Measurements from ENCODE around the gene ZC3H12D. TPM values are rescaled to one million over a fixed set of nuclear protein-coding genes. Genes with fewer than 3 reads are reported as not detected.
"Not testable (repeated sequence)": the region's sequence is repeated elsewhere in the genome, so short reads cannot be mapped to it uniquely, and the experiment has no call there.

The ZC3H12D gene
- polyA plus RNA-seq, 4 donors: 0.20 to 0.55 (median 0.25) TPM

DNA sequence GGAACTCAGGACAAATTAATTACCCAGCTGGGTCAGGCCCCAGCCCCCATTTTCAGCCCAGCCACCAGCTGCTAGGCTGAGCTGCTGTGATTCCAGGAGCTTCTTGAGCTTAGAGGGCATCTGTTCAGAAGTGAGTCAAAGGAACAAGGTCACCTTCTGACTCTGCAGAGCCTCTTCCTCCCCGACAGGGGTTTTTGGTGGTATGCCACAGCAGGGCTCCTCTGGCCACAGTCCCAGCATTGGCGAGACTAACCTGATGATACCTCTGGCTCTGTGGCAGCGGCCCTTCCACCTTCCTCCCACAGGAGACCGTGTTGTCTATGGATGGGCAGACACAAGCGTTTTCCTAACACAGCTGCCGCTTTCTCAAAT lies 39.7 kb downstream of the ZC3H12D start:
- DNase-seq (ENCODE audit: low read depth in 4 of 4, low spot score in 3 of 4): no peak

- not testable (repeated sequence) for DNase-seq (ENCODE audit: low read depth in 4 of 4, low spot score in 3 of 4)
These were observed 40.3 kb downstream of the ZC3H12D start for GRCh38 chr6:149444360-149445094.

- no peak for DNase-seq (ENCODE audit: low read depth in 4 of 4, low spot score in 3 of 4)
These were observed 41.2 kb downstream of the ZC3H12D start for GRCh38 chr6:149443411-149444181.

DNA sequence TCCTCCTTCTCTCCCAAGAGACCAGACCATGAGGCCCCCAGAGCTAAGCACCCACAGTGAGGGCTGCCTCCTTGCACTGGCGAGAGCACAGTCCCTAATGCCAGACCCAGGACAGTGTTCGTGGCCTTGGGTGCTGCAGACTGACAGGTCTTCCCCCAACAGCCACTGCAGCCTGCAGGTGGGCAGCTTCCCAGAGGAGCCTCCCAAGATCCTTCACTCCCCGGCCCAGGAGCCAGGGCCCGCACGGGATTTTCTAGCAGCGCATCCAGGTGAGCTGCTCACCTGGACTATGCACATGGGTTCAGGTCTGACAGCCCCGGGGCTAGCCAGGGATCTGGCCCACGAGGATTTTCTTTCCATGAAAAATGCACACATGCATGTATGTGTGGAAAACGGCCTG lies 43.1 kb downstream of the ZC3H12D start:
- no peak for DNase-seq (ENCODE audit: low read depth in 4 of 4, low spot score in 3 of 4)

- DNase-seq (ENCODE audit: low read depth in 4 of 4, low spot score in 3 of 4): no peak
These were observed 43.8 kb downstream of the ZC3H12D start for GRCh38 chr6:149440735-149441671.

GRCh38 chr6:149439626-149440025 lies 45.2 kb downstream of the ZC3H12D start:
- DNase-seq (ENCODE audit: low read depth in 4 of 4, low spot score in 3 of 4): no peak

DNA sequence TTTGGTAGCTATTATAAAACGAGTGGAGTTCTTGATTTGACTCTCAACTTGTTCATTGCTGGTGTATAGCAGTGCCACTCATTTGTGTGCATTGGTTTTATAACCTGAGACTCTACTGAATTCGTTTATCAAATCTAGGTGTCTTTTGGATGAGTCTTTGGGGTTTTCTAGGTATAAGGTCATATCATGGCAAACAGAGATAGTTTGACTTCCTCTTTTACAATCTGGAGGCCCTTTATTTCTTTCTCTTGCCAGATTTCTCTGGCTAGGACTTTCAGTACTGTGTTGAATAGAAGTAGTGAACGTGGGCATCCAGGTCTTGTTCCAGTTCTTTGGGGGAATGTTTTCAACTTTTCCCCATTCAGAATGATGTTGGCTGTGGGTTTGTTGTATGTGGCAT lies 46.0 kb downstream of the ZC3H12D start:
- DNase-seq (ENCODE audit: low read depth in 4 of 4, low spot score in 3 of 4): no peak

DNA sequence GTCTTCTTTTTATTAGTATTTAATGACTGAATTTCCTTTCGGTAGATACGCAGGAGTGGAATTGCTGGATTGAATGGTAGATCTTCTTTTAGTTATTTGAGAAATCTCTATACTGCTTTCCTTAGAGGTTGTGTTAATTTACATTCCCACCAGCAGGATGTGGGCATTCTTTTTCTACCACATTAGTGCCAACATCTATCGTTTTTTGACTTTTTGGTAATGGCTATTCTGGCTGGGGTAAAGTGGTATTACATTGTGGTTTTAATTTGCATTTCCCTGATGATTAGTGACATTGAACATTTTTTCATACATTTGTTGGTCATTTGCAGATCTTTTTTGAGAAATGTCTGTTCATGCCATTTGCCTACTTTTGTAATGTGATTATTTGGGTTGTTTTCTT lies 47.6 kb downstream of the ZC3H12D start:
- DNase-seq (ENCODE audit: low read depth in 4 of 4, low spot score in 3 of 4): no peak

DNA sequence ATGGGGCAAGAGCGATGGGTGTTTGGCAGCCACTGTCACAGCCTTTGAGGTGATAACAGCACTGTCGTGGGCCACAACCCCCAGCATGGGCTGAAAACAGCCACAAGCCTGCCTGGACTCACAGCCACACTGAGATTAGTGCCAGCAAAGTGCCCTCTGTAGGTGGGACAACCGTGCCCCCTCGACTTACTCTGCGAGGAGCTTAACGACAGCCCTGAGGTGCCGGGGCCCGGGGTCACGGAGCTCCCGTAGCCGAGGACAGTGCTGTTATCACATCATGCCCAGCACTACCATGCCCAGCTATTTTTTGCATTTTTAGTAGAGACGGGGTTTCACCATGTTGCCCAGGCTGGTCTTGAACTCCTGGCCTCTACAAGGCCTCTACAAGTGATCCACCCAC lies 48.2 kb downstream of the ZC3H12D start:
- no peak for DNase-seq (ENCODE audit: low read depth in 4 of 4, low spot score in 3 of 4)

DNA sequence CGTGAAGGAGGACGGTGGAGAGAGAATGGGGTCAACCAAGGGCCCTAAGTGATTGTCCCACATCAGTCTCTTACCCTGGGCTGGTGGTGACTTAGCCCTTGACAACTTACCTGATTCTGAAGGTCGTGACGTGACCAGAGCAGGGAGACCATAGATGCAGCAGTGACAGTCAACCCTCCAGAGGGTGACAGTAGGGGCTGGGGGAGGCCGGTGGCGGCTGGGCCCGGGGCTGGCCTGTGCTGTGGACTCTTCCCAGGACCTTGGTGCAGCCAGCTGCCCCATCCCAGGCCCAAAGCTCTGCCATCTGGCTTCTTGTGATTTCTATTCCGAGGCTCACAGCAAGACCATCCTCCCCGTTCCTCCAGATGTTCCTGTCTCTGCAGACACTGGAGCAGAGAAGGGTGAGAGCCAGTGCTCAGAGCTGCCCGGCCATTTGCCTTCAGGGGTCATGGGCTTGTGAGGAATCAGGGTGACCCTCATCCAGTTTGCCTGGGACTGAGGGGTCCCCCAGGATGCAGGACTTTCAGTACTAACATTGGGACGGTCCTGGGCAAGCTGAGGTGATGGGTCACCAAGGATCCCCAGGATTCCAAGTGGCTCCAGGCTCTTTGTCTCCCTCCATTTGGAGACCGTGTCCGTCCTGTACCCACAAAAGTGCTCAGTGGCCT lies 48.8 kb downstream of the ZC3H12D start:
- DNase-seq (ENCODE audit: low read depth in 4 of 4, low spot score in 3 of 4): no peak

DNA sequence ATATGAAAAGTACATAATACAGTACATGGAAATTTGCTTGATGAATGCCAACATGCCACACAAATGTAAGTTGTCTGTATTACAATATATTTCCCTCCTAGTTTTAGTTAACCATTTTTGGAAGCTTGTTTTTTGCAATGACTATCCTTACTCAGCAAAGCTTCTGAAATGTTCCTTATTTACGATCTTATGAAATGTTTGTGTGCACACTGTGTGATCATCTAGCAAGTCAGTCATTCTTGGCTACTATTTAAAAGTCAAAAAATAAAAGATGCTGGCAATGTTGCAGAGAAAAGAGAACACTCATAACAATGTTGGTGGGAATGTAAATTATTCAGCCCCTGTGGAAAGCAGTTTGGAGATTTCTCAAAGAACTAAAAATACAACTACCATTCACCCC lies 50.9 kb downstream of the ZC3H12D start:
- DNase-seq (ENCODE audit: low read depth in 4 of 4, low spot score in 3 of 4): no peak

DNA sequence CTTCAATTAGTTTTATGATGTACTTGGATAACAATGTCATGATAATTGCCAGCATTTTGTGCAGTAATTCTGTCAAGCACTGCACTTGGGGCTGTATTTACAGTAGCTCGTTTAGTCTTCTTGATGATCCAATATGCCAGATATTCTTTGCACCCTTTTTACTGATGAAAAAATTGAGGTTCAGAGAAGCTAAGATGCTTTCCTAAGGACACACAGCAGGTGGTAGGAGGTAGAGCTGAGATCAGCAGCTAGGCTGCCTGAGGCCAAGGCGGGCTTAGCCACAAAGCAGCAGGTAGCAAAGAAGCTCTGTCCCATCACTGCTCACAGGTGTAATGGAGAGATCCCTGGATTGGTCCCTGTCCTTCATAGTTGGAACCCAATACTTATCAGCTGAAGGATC lies 51.4 kb downstream of the ZC3H12D start:
- no peak for DNase-seq (ENCODE audit: low read depth in 4 of 4, low spot score in 3 of 4)

DNA sequence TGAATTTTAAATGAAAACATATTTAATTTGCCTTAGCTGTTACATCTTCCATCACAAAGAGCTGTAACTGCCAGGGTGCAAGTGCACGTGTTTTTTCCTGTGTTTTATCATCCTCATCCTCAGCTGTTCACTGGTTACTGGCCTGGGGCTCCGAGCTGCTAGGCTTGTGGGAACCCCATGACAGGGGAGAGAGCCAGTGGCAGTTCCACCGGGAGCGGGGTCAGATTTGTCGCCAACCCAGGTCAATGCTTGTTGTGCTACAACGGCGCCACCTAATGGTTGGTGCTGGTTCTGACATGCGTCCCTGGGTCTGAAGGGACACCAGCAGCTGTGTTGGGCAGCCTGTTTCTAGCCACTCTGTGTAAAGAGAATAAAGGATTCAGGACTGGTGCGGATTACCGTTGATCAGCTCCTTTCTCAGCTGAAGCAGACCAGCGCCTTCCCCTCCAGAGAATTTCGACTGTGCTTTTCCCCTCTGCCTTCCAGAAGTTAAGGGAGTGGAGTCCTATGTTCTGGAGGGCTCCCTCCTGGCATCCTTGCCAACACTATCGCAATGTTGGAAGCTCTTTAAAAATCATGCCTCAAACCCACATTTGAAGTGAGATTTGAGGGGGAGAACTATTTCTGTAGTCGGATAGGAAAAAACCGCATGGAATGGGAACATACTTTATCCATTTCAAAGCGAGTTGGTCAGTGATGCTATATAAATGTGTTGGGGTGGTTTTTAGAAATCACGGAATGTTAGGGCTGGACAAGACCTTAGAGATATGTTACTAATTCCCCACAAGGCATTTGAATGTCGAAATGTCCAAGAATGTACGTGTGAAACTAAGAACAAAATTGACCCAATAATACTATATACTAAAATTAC lies 52.7 kb downstream of the ZC3H12D start:
- peak in 3 of 4 donors; percentile 65 to 78 (median 68) for DNase-seq (ENCODE audit: low read depth in 4 of 4, low spot score in 3 of 4)

GRCh38 chr6:149429427-149430360 lies 55.1 kb downstream of the ZC3H12D start:
- DNase-seq (ENCODE audit: low read depth in 4 of 4, low spot score in 3 of 4): no peak

DNA sequence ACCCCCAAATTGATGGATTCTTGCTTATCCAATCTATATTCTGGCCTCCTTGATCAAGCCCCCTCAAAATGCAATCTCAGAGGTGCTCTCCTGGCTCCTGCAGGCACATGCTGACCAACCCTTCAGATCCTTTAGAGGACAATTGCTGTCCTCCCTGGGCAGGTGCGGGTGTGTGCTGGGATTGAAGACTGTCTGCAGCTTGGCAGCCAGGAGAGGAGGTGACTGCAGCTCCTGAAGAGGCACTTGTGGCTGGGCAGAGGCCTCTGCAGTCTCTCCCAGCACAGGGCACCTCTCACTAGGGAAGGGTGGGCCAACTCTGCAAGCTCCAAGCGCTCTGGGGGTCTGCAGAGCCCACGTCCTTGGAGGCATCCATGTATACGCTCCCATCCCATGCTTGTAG lies 56.2 kb downstream of the ZC3H12D start:
- DNase-seq (ENCODE audit: low read depth in 4 of 4, low spot score in 3 of 4): no peak

- no peak for DNase-seq (ENCODE audit: low read depth in 4 of 4, low spot score in 3 of 4)
These were observed 59.1 kb downstream of the ZC3H12D start for GRCh38 chr6:149425754-149426153.

- DNase-seq (ENCODE audit: low read depth in 4 of 4, low spot score in 3 of 4): no peak
These were observed 59.6 kb downstream of the ZC3H12D start for GRCh38 chr6:149425224-149425623.

DNA sequence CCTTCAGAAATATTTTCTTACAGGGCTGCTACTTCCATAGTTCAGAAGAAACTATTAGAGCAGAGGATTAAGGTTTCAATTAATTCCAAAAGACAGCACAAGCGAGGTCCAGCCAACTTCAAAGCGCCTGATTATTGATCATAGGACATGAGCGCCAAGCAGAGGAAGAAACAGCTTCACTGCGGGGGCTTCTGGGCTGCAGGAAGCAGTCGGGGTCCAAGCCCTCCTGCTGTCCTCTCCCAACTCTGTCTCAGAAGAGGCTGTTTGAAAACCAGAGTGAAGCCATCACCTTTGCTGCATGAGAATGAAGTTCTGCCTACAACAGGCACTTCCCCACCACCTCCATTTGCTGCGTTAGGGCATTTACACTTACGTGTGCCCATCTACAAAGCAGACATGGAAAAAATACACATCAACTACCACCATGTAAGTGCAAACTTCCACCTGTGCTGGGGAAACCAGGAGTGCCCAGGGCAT lies 60.8 kb downstream of the ZC3H12D start:
- DNase-seq (ENCODE audit: low read depth in 4 of 4, low spot score in 3 of 4): no peak
